ENCODE measurements around the gene ERLEC1.
A peak's percentile ranks its signal among the peaks of the same experiment; 100 is the strongest.

ERLEC1 gene

DNA sequence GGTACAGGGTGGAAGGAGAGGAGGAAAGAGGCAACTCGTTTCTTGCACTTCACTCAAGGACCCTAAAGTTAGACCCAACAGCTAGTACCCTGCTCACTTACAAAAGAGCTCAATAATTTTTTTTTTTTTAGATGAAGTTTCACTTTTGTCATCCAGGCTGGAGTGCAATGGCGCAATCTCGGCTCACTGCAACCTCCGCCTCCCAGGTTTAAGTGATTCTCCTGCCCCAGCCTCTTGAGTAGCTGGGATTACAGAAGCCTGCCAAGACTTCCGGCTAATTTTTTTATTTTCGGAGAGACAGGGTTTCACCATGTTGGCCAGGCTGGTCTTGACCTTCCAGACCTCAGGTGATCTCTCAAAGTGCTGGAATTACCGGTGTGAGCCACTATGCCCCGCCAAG, 4.2 kb upstream of the ERLEC1 start:
- no peak for DNase-seq (ENCODE audit: low read depth, low spot score)

DNA sequence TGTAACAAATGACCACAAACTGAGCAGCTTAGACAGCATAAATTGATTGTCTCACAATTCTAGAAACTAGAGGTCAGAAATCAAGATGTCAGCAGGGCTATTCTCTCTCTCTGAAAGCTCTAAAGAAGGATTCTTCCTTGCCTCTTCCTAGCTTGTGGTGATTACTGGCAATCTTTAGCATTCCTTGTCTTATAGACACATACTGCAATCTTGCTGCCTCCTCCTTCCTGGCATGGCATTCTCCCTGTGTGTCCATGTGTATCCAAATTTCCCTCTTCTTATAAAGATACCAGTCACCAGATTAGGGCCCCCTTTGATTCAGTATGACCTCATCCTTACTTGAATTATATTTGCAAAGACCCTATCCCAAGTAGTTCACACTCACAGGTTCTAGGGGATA, 2.4 kb upstream of the ERLEC1 start:
- no peak for DNase-seq (ENCODE audit: low read depth, low spot score)

DNA sequence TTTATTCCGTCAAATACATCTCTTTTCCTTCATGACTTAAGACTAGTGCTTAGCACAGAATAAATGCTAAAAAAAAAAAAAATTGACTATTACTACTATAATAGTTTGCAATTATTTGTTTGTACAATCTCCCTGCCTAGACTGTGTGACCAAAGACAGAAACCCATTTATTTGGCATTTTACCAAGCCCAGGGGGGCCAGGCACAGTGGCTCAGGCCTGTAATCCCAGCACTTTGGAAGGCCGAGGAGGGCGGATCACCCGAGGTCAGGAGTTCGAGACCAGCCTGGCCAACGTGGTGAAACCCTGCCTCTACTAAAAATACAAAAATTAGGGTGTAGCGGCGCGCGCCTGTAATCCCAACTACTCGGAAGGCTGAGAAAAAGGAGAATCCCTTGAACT, 1.5 kb upstream of the ERLEC1 start:
- DNase-seq (ENCODE audit: low read depth, low spot score): no peak

DNA sequence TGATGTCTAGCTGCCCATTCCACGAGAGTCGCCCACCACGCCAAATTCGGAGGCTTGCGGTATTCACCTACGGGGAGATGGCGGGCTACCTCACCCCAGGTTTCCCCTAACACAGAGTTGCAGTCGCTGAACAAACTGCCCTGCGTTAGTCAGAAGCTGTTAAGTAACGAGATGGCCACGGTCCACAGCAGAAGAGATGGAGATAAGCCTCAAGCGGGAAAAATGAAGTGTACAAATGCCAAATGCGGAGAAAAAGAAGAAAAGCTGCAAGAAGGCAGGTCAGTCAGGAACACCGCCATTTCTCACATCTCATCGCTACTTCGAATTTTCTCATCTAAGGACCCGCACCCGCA, 516 bp upstream of the ERLEC1 start:
- DNase-seq (ENCODE audit: low read depth, low spot score): no peak

DNA sequence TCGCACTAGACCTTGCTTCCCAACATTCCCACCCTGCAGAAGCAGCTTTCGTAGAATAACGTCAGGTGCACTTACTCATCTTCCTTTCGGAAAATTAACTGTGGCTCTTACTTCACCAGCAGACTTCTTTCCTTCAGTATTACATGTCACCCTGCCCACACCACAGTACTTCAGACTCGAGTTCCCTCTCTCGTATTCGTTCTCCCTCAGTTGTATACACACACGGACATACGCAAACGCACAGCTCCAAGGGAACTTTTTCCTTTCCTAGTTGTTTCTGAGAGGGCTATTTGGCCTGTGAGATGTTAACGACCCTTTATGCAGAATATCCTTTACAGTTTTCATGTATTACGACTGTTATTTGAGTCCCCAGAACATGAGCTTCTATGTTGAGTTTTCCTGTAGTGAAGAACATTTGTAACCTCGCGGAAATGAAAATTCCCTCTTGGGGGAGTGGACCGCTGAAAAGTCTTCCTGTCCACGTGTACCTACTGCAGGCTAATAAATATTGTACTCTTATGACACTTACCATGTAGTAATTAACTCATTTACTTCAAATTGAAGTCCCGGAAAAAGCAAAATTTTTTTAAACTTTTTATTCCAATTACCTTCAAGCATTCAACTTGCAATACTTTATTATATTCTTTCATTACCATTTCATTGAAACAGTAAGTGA, 908 bp downstream of the ERLEC1 start:
- no peak for DNase-seq (ENCODE audit: low read depth, low spot score)

DNA sequence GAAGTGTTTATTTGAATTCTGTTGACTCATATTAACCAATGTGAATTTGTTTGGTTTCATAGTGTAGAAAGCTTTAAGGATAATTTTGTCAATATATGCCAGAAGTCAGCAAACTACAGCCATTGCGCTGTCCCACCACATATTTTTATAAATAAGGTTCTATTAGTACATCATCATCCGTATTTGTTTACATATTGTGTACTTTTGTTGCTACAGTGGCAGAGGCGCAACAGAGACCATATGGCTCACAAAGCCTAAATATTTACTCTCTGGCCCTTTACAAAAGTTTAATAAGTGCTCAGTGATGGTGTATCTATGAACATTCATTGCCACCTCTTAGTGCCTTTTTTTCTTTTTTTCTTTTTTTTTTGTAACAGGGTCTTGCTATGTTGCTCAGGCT, 6.4 kb downstream of the ERLEC1 start:
- no peak for DNase-seq (ENCODE audit: low read depth, low spot score)

DNA sequence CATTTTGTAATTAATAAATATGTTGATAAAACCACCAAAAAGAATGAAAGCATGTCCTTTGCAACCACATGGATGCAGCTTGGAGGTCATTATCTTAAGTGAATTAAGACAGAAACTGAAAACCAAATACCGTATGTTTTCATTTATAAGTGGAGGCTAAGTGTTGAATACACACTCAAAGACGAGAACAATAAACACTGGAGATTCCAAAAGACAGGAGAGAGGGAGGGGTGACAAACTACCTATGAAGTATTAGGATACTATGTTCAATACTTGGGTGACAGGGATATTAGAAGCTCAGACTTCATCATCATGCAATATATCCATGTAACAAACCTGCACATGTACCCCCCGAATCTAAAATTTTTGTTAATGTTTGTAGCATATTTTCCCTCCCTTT, 7.0 kb downstream of the ERLEC1 start:
- DNase-seq (ENCODE audit: low read depth, low spot score): no peak

DNA sequence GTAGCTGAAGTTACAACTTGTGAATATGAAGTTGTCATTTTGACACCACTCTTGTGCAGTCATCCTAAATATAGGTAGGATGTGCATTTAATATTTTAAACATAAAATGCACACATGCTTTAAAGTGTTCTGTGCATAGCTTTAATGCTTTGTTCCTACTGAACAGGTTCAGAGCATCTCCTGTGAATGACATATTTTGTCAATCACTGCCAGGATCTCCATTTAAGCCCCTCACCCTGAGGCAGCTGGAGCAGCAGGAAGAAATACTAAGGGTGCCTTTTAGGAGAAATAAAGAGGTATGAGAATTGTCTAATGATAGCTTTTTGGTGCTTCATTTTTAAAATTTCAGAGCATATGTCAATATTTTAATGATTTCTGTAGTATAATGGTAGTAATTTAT, 14.7 kb downstream of the ERLEC1 start:
- no peak for DNase-seq (ENCODE audit: low read depth, low spot score)

DNA sequence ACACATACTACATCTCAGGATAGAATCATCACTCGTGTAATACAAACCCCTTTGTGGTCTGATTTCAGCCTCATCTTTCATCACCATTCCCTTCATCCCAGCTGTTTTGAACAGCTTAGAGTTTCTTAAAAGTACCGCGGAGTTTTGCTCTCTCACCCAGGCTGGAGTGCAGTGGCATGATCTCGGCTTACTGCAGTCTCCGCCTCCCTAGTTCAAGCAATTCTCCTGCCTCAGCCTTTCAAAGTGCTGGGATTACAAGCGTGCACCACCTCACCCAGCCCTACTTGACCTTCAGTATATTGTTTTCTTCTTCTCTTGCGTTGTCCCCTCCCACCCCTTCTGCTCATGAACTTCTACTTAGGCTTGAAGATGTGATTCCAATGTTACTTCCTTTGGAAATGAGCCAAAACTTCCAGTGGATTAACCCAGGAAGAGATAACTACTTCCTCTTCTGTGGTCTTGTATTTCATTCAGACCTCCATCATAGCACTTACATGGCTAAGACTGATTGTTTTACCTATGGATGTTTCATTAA, 15.8 kb downstream of the ERLEC1 start:
- DNase-seq (ENCODE audit: low read depth, low spot score): no peak

DNA sequence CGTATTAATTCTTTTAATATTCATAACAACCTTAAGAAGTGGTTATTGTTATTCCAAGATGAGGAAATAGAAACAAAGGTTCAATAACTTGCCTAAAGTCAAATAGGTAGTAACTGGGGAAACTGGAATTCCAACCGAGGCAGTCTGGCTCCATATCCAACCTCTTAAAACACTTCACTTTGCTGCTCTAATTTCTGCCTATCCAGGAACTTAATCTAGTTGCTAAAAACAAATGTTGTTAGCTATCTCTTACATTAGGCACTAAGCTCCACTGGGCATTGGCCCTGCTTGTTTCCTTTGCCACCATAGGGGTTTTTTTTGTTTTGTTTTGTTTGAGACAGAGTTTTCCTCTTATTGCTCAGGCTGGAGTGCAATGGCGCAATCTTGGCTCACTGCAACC, 24.8 kb downstream of the ERLEC1 start:
- no peak for DNase-seq (ENCODE audit: low read depth, low spot score)

DNA sequence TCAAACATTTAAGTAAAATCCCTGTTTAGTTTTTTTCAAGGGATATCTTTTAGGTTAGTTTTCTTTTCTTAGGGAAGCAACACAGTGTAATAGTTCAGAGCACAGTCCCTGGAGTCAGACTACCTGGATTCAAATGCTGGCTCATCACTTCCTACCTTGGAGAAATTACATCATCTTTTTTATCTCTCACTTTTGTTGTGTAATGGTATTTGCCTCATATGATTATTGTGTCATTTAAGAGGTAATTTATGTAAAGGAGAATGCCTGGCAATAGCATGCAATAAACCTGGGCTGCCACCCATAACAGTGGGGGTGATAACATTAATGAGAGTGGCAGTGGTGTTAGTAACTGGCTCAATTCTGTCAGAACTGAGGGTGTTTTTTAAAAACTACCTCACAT, 26.3 kb downstream of the ERLEC1 start:
- no peak for DNase-seq (ENCODE audit: low read depth, low spot score)

DNA sequence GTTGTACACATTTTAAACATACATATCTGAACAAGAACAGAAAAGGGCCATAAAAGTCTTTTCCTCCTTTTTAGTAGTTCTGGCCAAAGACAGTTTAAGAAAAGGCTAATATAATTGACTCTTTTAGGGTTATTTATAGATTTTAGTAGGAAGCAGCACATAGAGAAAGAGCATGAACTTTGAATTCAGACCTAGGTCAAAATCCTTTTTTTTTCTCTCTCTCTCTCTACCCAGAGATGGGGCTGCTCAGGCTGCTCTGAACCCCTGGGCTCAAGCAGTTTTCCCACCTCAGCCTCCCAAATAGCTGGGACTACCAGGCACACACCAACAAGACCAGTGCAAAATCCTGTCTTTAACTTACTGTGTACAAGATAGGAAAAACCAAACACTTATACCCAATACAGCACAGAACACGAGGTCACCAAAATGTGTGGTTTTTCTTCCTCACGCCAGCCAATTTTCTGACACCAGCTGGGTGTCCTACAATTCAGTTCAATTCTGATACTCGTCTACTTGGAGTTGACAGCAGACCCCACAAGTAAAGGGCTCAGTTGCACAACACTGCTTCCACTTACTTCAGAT, 32.1 kb downstream of the ERLEC1 start:
- DNase-seq (ENCODE audit: low read depth, low spot score): no peak

DNA sequence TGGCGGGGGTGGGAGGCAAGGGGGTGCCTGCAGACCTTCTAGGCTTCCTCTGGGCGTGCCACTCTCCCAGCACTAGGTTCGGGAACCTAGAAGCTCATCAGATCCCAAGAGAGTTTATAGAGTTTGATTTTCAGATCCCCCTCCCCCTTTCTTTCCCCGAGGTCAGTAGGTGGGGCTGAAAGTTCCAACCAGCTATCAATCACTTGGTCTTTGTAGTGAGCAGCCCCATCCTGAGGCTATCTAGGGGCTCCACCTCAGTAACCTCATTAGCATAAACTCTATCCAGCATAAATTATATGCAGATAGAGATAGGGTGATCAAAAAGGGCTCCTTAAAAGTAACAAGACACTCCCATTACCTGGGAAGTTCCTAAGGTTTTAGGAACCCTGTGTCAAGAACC, 32.8 kb downstream of the ERLEC1 start:
- peak; percentile 63 for DNase-seq (ENCODE audit: low read depth, low spot score)

DNA sequence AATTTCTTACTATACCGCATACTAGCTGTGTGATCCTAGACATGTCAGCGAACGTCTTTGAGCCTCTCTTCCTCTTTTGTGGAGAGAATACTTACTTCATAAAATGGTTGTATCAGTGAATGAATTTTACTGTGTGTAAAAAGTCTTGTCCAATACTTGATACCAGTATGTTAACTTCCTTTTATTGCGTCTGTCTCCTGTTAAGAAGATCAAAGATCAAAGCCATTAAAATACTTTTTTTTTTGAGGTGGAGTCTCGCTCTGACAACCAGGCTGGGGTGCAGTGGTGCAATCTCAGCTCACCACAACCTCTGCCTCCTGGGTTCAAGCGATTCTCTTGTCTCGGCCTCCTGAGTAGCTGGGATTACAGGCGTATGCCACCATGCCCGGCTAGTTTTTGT, 33.2 kb downstream of the ERLEC1 start:
- DNase-seq (ENCODE audit: low read depth, low spot score): no peak

DNA sequence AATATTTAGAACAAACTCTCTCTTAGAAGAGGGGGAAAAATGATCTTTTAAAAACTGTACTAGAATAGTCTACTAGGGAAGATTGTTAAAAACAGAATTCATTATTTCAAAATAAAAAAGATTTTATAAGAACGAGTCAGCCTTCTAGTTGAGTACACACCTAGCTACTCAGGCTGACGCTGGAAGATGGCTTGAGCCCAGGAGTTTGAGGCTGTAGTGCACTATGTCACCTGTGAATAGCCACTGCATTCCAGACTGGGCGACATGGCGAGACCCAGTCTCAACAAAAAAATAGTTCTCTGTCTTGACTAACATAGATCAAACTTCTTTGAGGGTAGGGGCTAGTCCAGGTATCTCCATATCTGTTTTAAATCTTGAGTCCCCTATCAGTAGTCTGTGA, 33.9 kb downstream of the ERLEC1 start:
- DNase-seq (ENCODE audit: low read depth, low spot score): no peak

DNA sequence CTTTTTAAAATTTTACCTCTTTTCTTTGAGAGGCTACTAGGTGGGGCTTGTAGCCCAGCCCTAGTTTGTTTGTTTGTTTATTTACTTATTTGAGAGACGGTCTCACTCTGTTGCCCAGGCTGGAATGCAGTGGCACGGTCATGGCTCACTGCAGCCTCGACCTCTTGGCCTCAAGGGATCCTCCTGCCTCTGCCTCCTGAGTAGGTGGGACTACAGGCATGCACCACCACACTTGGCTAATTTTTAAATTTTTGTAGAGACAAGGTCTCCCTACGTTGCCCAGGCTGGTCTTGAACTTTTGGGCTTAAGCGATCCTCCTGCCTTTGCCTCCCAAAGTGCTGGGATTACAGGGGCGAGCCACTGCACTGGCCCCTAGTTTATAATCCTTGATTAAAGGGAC, 35.0 kb downstream of the ERLEC1 start:
- DNase-seq (ENCODE audit: low read depth, low spot score): no peak

DNA sequence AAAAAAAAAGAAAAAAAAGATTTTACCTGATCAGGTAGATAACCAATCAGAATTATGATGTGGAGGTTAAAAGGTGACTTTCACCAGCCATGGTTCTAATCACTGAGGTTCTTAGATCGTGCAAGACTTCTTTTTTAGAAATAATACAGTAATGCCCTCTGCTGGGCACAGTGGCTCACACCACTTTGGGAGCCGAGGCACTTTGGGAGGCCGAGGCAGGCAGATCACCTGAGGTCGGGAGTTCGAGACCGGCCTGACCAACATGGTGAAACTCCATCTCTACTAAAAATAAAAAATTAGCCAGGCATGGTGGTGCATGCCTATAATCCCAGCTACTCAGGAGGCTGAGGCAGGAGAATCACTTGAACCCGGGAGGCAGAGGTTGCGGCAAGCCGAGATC, 36.8 kb downstream of the ERLEC1 start:
- DNase-seq (ENCODE audit: low read depth, low spot score): peak; percentile 40

DNA sequence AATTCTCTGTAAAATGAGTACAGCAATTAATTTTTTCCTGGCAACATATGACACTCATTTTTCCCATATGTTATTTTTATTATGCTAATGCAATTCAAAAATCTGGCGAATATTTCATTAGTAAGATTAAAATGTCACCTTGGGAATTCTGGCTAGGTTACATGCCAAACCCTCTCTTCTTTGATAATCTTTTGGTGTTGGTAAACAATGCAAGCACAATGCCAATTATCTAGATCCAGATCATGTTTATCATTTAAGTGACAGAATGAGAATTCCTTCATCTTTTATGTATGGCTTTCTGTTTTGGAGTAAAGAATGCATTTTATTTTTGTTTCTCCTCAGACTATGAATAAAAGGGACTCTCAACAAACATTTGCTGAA, 39.2 kb downstream of the ERLEC1 start:
- no peak for DNase-seq (ENCODE audit: low read depth, low spot score)

DNA sequence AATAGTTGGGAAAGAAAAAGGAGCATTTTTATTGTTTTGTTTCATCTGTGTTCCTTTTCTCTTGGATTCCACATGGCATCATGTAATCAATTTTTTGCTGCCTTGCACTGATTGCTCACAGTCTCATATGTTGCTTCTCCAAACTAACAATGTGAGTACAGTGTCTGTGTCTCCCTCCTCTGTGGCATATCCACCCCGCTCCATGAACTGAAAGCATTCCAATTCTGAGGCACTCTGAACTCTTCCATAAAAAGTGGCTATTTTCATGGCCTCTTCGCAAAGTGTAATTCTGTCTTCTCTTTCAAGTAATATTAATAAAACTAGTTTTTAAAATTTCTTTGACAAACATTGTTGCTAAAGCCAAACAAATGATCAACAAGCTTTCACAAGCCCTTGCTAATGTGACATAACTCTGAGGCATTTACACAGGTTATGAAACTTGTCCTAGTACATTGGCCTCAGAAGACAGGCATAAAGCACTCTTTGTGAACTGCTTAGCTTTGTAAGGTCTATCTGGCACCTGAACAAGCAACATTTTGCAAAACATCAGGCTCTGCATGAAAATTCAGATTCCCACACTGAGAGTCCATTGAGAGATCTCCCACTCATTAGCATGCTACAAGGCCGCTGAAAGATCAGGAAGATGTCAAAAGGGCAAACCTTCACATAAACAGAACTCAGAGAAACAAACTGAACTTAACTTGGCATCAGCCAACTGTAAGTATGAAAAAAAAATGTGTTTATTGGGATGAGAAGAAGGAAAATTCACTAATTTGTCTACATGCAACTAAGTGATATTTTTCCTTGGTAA, 39.9 kb downstream of the ERLEC1 start:
- DNase-seq (ENCODE audit: low read depth, low spot score): no peak

DNA sequence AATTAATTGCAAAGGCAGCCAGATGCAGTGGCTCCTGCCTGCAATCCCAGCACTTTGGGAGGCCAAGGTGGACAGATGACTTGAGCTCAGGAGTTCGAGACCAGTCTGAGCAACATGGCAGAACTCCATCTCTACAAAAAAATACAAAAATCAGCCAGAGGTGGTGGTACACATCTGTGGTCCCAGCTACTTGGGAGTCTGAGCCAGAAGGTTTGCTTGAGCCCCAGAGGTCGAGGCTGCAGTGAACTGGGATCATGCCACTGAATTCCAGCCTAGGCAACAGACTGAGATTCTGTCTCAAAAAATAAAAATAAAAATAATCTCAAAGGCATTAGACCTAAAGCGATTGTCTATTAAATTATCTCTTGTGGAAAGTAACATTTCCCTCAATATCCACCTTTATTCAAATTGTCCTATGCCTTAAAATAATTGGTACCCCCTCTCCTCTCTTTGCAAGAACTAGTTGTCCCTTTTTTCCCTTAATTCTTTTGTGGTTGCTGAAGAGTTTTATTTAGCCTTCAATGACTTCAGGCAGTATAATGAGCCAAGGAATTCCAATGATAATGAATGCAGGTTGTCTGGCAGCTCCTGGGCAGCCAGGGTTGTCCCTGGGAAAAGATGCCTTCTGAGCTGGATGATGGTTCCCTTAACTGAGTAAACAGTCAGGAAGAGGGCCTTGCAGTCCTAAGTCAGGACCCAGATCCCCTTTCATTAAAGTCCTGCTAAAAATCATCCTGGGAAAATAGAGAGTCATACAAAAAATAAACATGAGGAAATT, 40.7 kb downstream of the ERLEC1 start:
- DNase-seq (ENCODE audit: low read depth, low spot score): peak; percentile 49

DNA sequence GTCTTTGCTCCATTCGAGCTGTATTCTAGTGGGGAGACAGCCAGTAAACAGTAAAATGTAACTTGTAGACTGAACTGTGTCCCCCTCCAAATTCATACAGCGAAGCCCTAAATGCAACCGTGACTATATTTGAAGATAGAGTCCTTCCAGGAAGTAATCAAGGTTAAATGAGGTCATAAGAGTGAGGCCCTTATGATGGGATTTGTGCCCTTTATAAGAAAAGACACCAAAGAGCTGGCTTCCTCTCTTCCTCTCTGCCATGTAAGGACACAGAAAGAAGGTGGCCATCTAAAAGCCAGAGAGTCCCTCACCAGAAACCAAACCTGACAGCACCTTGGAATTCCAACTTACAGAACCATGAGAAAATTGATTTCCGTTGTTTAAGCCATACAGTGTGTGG, 41.5 kb downstream of the ERLEC1 start:
- no peak for DNase-seq (ENCODE audit: low read depth, low spot score)

DNA sequence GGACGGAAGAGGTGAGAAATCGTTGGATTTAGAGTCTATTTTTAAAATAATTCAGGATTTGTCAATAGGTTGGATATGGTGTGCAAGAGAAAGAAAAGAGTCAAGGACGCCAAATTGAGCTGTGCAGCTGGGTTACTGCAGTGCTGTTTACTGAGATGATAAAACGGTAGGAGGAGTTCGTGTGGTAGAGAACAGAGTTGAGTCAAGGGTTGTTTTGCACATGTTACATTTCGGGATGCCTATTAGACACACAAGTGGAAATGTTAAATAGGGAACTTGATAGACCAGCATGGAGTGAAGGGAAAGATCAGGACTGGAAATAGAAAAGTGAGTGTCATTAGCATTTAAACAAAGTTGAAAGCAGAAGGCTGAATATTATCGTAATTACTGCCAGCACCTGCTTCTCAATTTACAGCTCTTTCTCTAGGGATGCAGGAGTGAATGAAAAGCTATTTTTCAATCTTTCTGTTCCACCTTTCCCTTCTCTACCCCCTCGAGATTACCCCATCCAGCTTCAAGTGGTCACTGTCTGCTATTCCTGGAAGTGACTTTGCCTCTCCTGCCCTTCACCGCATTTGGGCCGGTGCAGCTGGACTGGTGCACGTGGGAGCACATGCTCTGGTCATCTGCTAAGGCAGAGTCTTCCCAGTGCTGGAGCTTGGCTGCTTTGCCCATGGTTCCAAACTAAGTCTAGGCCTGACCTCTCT, 42.6 kb downstream of the ERLEC1 start:
- no peak for DNase-seq (ENCODE audit: low read depth, low spot score)
